Ectodermal cell (in vitro differentiated cells): ENCODE data around the gene STAT4.
A peak's percentile ranks its signal among the peaks of the same experiment; 100 is the strongest.

Experiments used
- H3K27ac ChIP-seq: 2 replicates; pipeline ENCODE4 v1.7.0; 2013; ENCODE audit warnings: mild to moderate bottlenecking, low read depth, low read length; ENCODE audit not compliant: insufficient read depth, poor library complexity, severe bottlenecking
- H3K27me3 ChIP-seq: 2 replicates; pipeline ENCODE4 v1.7.0; 2013; ENCODE audit warnings: mild to moderate bottlenecking, low read length; ENCODE audit not compliant: insufficient read depth, control insufficient read depth, poor library complexity, severe bottlenecking
- H3K36me3 ChIP-seq: one replicate; pipeline ENCODE4 v1.7.0; 2013; ENCODE audit warnings: low read length; ENCODE audit not compliant: control insufficient read depth, insufficient read depth
- H3K4me1 ChIP-seq: one replicate; pipeline ENCODE4 v1.7.0; 2013; ENCODE audit warnings: low read length; ENCODE audit not compliant: control insufficient read depth, insufficient read depth
- H3K4me3 ChIP-seq: 2 replicates; pipeline ENCODE4 v1.7.0; 2013; ENCODE audit warnings: low read depth, low read length, control low read depth; ENCODE audit not compliant: insufficient read depth
- H3K9me3 ChIP-seq: 2 replicates; pipeline ENCODE4 v1.7.0; 2013; ENCODE audit warnings: mild to moderate bottlenecking, low read length, moderate library complexity; ENCODE audit not compliant: control insufficient read depth
- WGBS, 2 experiments: methylation state at CpG; one replicate each; pipeline ENCODE4 v1.1.7; 2013; ENCODE audit warnings: missing lambda C conversion rate in 2 of 2; 5-methylcytosine and 5-hydroxymethylcytosine counted together

The STAT4 gene

GRCh38 chr2:191176305-191176704, 25.5 kb upstream of the STAT4 start:
- Histone ChIP-seq H3K9me3 (no peaks in the 10 kb centered on the region), H3K4me3 (no peak overlapping the region), H3K27ac (no peak overlapping the region), H3K4me1 (peaks cover 20% of the 10 kb centered on the region), H3K27me3 (no peaks in the 10 kb centered on the region), H3K36me3 (no peaks in the 10 kb centered on the region)
- 100% methylated on average over 1 of the region's 1 CpG; no CpG with 5 or more reads in 1 of the 2 experiments for WGBS, 2 experiments

DNA sequence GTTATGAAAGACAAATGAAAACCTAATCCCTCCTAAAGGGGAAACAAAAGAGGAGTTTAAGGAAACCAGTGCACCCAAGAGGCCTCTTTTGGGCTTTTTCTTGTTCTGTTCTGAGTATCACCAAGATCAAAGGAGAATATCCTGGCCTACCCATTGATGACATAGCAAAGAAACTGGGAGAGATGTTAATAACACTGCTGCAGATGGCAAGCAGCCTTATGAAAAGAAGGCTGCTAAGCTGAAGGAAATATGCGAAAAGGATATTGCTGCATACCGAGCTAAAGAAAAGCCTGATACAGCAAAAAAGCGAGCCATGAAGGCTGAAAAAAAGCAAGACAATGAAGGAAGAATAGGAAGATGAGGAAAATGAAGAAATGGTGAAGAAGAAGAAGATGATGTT, 23.6 kb upstream of the STAT4 start:
- Histone ChIP-seq H3K36me3 (no peaks in the 10 kb centered on the region), H3K4me3 (no peak overlapping the region), H3K27me3 (no peaks in the 10 kb centered on the region), H3K9me3 (no peaks in the 10 kb centered on the region), H3K27ac (peak overlapping the region; percentile 3), H3K4me1 (peaks cover 20% of the 10 kb centered on the region)
- WGBS, 2 experiments: 61 to 63% methylated on average over 3 of the region's 3 CpGs

DNA sequence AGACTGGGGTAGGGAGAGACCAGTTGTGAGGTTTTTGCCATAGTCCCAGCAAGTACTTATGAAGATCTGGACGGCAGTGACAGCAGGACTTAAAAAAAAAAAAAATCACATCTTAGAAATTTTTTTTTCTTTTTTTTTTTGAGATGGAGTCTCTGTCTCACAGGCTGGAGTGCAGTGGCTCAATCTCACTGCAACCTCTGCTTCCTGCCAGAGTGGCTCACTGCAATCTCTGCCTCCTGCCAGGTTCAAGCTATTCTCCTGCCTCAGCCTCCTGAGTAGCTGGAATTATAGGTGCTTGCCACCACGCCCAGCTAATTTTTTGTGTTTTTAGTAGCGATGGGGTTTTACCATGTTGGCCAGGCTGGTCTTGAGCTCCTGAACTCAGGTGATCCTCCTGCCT, 22.4 kb upstream of the STAT4 start:
- Histone ChIP-seq H3K4me3 (no peak overlapping the region), H3K36me3 (no peaks in the 10 kb centered on the region), H3K27me3 (no peaks in the 10 kb centered on the region), H3K4me1 (peaks cover 20% of the 10 kb centered on the region), H3K9me3 (no peaks in the 10 kb centered on the region), H3K27ac (no peak overlapping the region)
- 90 to 98% methylated on average over 3 of the region's 3 CpGs for WGBS, 2 experiments

- no peaks in the 10 kb centered on the region for H3K27me3 ChIP-seq
- peaks cover 20% of the 10 kb centered on the region for H3K4me1 ChIP-seq
- H3K9me3 ChIP-seq: no peaks in the 10 kb centered on the region
- 96% methylated on average over 2 of the region's 2 CpGs for WGBS, 2 experiments
- H3K4me3 ChIP-seq: no peak overlapping the region
- H3K36me3 ChIP-seq: no peaks in the 10 kb centered on the region
- H3K27ac ChIP-seq: no peak overlapping the region
Measured at GRCh38 chr2:191171708-191172355, 21.0 kb upstream of the STAT4 start.

- H3K4me3 ChIP-seq: no peak overlapping the region
- peaks cover 20% of the 10 kb centered on the region for H3K4me1 ChIP-seq
- H3K27me3 ChIP-seq: no peaks in the 10 kb centered on the region
- no peaks in the 10 kb centered on the region for H3K36me3 ChIP-seq
- H3K9me3 ChIP-seq: no peaks in the 10 kb centered on the region
- WGBS, 2 experiments: 74 to 87% methylated on average over 2 of the region's 2 CpGs
- H3K27ac ChIP-seq: no peak overlapping the region
Measured at GRCh38 chr2:191171286-191171685, 20.5 kb upstream of the STAT4 start.

DNA sequence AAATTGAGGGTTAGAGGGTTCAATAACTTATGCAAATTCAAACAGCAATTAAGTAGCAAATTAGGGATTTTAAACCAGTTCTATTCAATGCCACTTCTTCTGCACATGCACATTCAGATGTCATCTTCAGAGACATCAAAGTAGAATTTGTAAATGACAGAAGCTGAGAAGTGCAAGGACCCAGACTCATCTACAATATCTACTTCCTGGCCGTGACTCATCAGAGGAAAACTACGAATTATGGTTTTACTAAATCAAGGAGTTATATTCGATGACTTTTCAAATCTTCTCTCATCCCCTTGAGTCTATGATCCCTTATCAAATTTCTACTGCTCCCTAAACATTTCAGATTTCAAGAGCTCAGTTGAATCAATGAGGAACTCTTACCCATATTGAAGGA, 20.0 kb upstream of the STAT4 start:
- Histone ChIP-seq H3K9me3 (no peaks in the 10 kb centered on the region), H3K27ac (no peak overlapping the region), H3K36me3 (no peaks in the 10 kb centered on the region), H3K4me1 (peaks cover 20% of the 10 kb centered on the region), H3K4me3 (no peak overlapping the region), H3K27me3 (no peaks in the 10 kb centered on the region)
- WGBS, 2 experiments: 96 to 99% methylated on average over 3 of the region's 3 CpGs

DNA sequence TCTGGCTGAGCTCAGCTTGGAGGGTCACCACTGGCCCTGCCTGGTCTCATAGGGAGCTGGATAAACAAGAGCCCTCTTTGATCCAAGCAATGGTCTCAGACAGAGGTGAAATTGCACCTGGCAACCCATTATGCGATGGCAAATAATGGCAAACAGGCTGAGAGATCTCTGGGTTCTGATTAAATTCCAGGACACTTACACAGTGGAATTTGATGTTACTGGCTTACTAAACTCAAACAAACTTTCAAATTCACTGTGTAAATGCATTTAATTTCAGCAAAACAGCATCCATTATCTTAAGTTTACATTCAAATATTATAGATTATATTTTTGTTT, 19.5 kb upstream of the STAT4 start:
- Histone ChIP-seq H3K4me3 (no peak overlapping the region), H3K27me3 (no peaks in the 10 kb centered on the region), H3K36me3 (no peaks in the 10 kb centered on the region), H3K4me1 (peaks cover 20% of the 10 kb centered on the region), H3K27ac (no peak overlapping the region), H3K9me3 (no peaks in the 10 kb centered on the region)
- 53 to 54% methylated on average over 1 of the region's 1 CpG for WGBS, 2 experiments

- peaks cover 19% of the 10 kb centered on the region for H3K4me1 ChIP-seq
- H3K4me3 ChIP-seq: no peak overlapping the region
- no peak overlapping the region for H3K27ac ChIP-seq
- H3K27me3 ChIP-seq: no peaks in the 10 kb centered on the region
- H3K36me3 ChIP-seq: no peaks in the 10 kb centered on the region
- no peaks in the 10 kb centered on the region for H3K9me3 ChIP-seq
- WGBS, 2 experiments: 93 to 94% methylated on average over 5 of the region's 5 CpGs
Measured at GRCh38 chr2:191169456-191170300, 18.9 kb upstream of the STAT4 start.

DNA sequence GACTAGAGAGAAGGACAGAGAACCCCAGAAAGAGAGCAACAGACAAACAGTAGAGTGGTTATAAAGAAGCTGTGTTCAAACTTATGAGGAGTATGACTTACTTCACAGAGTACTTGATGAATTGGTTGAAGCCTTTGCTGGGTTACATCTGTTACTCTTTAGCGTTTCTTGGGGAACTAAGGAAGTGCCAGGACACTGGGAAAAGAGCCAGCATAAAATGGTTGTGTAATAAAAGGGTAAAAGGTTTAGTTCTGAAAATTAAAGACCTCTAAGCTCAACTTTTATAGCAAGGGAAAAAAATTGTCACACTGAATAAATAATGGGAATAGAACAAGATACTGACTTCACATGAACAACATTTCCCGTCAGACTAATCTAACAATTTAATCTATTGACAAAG, 17.0 kb upstream of the STAT4 start:
- peaks cover 14% of the 10 kb centered on the region for H3K4me1 ChIP-seq
- H3K4me3 ChIP-seq: no peak overlapping the region
- no peak overlapping the region for H3K27ac ChIP-seq
- no peaks in the 10 kb centered on the region for H3K9me3 ChIP-seq
- H3K27me3 ChIP-seq: no peaks in the 10 kb centered on the region
- 100% methylated on average over 1 to 2 of the region's 2 CpGs for WGBS, 2 experiments
- no peaks in the 10 kb centered on the region for H3K36me3 ChIP-seq

DNA sequence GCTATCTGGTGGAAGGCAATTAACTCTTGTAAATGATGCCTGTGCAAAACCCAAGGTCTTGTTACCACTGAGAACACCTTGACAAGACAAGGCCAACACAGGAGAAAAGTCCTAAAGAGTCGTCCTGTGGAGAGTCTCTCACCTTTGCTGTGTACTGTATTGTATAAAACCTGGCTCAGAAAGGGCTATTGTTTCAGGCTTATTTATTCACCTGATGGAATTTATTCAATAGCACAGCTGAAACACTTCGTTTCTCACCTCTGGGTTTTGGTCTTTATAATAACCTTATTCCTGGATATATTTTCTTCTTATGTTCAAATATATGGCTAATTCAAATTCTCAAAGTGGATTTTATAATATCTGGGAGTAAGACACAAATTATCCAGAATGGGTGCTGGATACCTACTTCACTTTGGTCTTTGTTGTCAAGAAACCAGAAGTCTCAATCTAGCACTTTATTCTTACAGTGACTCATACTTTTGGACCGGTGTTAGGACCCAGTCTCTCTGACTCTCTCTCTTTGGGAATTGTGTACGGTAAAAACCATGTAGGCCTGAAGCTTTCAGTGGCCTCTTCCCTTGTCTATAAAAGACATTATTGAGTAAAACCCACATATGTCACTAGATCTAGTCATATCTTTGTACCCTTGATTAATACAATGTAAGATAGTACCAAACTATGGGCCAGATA, 16.1 kb upstream of the STAT4 start:
- Histone ChIP-seq H3K4me3 (no peak overlapping the region), H3K27me3 (no peaks in the 10 kb centered on the region), H3K9me3 (no peaks in the 10 kb centered on the region), H3K4me1 (peaks cover 7% of the 10 kb centered on the region), H3K36me3 (no peaks in the 10 kb centered on the region), H3K27ac (no peak overlapping the region)
- WGBS, 2 experiments: 90 to 95% methylated on average over 3 to 4 of the region's 4 CpGs
